ENCODE results near the gene GAS7.

DNA sequence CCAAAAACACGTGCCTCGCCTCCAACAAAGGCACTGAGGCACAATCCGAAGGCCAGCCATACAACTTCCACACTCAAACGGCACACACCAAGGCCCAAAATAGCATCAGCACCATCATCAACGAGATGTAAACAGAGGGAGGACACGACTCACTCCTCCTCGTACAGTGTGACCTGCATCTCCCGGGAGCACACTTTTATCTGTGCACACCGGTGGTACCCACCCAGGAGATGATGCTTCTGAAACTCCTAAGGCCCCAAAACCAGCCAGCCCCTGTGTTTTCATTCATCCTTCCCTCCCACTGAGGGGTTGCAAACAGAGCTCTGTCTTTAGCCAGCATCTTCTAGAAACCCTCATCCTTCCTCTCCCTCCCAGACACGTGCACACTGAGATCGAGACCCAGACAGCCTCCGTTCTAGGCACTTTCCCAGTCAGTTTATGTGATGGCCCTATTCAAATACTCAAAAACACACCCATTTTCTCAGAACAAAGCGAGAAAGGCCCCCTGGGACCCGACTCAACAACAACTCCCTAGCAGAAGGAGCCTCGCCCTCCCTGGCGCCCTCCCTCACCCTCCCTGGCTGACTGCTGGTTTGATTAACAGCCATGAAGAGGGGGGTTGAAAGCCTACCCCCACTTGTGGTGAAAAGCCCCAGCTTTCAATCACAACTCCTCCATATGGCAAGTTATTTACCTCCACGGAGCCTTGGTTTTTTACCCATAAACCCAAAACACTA lies 76.3 kb downstream of the GAS7 start:
- TF ChIP-seq, protein P1, sequence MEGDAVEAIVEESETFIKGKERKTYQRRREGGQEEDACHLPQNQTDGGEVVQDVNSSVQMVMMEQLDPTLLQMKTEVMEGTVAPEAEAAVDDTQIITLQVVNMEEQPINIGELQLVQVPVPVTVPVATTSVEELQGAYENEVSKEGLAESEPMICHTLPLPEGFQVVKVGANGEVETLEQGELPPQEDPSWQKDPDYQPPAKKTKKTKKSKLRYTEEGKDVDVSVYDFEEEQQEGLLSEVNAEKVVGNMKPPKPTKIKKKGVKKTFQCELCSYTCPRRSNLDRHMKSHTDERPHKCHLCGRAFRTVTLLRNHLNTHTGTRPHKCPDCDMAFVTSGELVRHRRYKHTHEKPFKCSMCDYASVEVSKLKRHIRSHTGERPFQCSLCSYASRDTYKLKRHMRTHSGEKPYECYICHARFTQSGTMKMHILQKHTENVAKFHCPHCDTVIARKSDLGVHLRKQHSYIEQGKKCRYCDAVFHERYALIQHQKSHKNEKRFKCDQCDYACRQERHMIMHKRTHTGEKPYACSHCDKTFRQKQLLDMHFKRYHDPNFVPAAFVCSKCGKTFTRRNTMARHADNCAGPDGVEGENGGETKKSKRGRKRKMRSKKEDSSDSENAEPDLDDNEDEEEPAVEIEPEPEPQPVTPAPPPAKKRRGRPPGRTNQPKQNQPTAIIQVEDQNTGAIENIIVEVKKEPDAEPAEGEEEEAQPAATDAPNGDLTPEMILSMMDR (conservative IDR thresholded peaks at IDR 0.05 in 1 of 2, IDR thresholded peaks at IDR 0.05 in 1 of 2; ENCODE audit: extremely low read depth in 1 of 2, insufficient read depth in 1 of 2, low read depth in 1 of 2, low read length in 2 of 2): no peak
- no peak for TF ChIP-seq EZH2 (IDR thresholded peaks at IDR 0.05; ENCODE audit: borderline replicate concordance, low read length)
